ENCODE data around the gene CPT1B.

Gene CPT1B

DNA sequence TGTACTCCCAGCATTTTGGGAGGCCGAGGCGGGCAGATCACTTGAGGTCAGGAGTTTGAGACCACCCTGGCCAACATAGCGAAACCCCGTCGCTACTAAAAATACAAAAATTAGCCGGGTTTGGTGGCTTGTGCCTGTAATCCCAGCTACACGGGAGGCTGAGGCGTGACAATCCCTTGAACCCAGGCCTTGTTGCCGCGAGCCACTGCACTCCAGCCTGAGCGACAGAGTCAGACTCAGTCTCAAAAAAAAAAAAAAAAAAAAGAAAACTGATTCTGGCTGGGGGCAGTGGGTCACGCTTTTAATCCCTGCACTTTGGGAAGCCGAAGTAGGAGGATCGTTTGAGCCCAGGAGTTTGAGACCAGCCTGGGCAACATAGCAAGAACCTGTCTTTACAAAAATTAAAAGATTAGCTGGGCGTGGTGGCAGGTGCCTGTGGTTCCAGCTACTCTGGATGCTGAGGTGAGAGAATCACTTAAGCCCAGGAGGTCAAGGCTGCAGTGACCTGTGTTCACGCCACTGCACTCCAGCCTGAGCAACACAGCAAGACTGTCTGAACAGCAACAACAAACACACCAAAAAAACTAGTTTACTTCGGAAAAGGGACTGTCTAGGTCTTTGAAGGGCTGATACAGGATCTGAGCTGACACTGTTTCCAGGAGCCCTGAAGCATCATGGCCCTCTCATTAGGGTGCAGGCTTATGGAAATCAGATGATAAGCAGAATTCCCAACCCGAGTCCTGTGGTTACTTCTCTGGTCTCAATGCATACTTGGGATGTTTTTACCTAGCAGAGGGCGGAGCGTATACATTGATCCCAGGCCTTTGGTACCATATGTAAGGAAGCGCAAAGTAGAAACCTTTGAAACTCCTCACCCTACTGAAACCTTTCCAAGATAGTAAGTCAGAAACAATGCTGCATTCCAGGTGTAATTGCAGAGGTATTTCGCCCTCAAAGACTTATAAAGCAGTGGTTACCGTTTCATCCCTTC lies 6.2 kb upstream of the CPT1B start:
- DNase-seq: no peak

DNA sequence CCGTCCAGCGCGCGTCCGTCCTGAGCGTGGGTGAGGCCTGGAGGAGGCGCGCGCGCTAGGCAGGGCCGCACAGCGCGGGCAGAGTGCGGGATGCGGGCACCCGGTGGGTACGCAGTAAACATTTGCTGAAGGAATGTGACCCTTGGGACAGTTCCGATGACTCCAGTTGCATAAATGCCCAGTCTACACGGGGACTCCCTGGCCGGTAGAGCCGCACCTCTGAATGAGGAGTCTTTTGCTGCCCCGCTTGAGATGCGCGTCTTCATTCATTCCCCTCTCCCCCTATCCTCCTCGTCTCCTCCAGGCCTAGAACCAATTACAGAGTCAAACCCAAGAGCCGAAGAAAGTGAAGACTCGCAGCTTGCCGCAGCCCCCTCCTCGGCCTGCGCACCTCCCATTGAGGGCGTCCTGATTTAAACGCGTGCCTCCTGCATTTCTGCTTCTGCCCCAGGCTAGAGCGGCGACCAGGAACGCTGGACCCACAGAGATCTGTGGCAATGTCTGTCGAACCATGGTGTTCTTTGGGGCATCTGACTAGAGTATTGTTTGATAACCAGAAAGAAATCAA lies 5.2 kb upstream of the CPT1B start:
- DNase-seq: no peak

DNA sequence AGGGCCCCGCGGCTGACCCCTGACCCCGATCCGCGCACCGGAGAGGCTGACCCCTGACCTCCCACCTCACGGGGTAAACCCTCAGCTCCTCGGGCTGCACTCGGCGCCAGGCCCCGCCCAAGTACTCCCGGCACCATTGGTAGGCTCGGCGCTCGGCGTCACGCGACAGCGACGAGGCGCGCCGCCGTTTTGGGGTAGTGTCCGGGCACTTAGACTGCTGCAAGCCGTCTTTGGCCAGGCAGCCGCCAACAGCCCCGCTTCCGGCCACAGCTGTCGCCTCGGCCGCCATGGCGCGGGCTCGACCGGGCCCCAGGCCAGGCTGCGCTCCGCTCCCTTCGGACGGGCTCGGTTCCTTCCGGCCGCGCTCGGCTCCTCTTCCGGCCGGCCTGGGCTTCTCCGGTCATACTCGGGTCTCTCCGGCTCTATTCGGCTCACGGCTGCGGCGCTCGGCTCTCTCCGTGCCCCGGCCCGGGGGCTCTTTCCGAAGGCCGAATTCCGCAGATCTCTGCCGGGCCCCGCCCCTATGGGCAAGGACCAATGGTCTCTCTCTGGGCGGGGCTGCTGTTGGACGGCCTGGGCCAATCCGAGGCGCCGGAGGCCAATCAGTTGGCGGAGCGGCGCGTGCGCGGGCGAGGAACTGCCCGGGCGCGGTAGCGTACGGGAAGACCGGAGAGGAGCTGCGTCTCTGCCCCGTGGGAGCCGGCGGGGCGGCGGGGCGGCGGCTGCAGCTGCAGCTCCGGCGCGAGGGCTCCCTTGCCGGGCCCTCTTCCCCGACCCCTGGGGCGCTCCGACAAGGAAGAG lies 4.5 kb upstream of the CPT1B start, which contains the start of gene CHKB:
CHKB (minus strand) TSS at position 357 of the 801 bp plus-strand sequence; CDS start at position 289, 68 bp downstream.
- DNase-seq: peak; percentile 99

DNA sequence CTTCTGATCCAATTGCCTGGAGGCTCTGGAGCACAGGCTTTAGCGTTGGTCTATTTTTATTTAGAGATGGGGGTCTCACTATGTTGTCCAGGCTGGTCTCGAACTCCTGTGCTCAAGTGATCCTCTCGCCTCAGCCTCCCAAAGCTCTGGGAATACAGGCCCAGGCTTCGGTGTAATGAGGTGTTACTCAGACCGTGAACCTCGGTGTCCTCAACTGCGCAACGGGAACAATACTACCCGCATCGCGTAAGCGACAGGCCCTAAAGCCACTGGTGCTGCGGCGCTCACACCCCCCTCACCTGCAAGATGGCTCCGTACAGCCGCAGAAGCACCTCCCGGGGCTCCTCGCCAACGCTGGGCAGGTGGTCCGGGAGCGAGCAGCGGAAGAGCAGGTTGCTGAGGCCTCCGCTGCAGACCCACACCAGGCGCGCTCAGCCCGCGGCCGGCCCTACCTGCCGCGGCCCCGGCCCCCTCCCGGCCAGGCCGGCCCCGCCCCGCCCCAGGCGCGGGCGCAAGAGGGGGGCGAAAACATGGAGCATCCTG lies 3.8 kb upstream of the CPT1B start:
- DNase-seq: peak; percentile 42

DNA sequence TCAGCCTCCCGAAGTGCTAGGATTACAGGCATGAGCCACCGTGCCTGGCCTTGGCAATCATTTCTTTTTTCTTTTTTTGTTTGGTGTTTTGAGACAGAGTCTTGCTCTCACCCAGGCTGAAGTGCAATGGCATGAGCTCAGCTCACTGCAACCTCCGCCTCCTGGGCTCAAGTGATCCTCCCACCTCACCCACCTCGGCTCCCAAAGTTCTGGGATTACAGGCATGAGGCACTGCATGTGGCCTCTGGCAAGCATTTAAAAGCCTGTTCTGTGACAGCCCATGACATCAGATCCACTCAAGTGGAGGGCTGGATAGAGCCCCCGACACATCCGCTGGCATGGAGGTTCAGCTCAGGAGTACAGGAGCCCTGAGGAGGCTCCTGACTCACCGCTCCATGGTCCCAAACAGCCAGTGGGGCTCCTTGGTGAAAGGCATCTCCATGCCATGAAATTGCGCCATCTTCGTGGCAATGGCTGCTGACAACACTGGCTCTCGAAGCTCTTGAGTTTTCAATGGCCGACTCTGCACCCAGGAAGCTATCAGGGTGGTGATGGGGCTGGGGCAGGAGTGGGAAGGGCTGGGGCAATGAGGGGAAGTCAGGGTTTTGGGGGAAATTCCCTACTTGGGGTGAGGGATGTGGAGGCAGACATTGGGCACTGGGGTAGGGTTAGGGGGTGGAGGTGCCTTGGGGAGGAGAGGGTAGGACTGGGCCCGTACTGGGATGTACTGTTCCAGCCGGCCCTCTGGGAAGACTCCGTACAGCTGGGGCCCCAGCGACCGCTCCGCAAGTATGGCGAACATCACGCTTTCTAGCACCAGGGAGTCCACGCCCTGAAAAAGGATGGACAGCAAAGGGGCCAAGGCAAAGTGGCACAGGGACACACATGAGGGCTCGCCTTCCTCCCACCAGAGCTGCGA lies 3.1 kb upstream of the CPT1B start:
- no peak for DNase-seq

DNA sequence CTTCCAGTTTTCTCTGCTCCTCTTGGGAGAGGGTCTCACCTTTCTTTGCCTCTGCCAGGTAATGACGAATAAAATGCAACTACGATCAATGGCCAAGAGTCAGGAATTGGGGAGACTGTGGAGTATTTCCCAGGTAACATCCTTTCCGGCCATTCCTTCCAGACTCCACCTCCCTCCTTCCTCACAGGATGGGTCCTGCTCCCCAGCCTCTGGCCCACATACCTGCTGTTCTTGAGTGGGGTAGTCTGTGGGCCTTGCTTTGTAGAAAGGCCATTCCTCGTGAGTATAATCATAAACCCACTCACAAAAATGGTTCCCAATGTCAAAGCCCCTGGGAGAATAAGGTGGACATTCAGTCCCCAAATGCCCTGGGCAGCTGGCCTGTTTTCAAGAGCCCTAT lies 1.5 kb upstream of the CPT1B start:
- DNase-seq: no peak

DNA sequence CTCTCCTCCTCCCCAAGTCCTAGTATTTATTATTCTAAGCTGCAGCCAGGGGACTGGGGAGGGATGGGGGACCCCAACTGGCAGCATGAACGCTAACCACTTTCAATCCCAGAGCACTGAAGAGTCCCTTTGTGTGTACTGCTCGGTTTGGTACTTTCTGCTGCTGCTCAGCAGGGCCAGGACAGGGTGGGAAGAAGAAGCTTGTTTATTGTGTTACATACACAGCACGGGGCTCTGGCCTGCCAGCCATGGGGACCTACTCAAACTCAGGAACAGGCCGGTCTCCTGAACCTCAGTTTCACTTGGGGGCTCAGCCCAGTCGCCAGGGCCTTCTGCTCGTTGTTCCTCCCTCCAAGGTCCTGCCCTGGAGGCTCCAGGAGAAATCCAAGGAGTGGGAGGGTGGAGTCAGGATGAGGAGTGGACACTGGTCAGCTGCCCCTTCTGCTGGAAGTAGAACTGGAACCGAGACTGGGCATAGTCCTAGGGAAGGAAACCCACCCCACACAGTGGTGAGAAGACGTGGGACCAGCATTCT lies 616 bp upstream of the CPT1B start:
- DNase-seq: no peak

DNA sequence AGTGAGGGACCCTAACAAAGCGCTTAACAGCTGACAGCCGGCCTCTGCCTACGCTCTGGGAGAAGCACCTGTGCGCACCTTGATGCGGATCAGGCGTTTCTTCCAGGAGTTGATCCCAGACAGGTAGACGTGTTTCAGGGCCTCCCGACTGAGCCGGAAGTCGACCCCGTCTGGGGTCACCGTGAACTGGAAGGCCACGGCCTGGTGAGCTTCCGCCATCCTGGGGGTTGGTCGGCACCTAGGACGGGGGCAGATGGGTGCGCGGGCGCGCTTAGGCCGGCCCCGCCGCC lies 585 bp downstream of the CPT1B start:
- DNase-seq: no peak

DNA sequence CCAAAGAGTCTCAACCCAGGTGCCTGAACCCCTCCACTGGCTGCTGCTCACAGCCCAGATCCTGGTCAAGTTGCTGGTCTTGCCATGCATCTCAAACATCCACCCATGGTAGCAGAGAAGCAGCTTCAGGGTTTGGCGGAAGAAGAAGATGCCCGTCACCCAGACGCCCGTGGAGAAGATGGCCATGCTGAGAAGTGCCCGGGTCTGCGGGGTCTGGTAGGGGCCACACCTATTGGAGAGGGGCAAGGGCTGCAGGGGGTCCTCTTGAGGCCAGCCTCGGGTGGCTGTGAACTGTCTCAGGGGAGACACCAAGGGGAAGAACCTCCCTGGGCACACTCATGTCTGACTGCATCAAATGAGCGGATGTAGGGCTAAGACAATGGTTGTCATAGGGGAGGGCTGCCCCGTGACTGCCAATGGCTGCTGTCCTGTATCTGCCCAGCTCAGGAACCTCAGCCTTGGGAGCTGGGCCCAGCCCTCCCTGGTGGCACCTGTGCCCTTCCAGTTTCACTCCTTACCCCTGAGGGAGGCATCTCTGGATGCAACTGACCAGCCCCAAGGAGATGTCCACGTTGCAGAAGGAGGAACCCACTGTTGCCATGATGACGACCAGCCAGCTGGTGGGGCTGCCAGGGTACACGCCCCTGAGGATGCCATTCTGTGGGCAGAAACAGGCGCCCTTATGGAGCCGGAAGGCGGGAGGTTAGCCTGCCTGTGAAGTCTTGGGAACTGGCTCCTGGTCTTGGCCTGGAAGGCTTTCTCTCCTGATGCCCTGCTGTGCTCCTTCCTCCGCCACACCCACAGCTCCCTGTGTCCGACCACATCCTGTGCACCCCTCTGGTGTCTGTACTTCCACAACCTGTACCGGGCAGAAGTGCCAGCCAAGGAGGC lies 1.2 kb downstream of the CPT1B start:
- DNase-seq: no peak

DNA sequence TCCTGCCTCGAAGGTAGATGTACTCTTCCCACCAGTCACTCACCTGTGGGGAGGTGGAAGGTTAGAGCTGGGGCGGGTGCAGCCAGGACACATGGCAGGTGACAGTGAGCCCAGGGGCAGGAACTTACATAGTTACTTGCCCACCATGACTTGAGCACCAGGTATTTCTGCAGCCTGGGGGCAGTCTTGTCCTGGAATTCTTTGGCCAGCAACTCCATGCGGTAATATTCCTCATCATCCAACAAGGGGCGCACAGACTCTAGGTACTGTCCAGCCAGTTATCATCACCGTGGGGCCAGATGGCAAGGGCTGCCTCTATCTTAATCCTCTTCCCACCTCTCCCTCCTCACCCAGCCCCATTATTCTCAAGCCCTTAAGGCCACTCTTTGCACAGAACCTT lies 2.2 kb downstream of the CPT1B start:
- DNase-seq: peak; percentile 43

DNA sequence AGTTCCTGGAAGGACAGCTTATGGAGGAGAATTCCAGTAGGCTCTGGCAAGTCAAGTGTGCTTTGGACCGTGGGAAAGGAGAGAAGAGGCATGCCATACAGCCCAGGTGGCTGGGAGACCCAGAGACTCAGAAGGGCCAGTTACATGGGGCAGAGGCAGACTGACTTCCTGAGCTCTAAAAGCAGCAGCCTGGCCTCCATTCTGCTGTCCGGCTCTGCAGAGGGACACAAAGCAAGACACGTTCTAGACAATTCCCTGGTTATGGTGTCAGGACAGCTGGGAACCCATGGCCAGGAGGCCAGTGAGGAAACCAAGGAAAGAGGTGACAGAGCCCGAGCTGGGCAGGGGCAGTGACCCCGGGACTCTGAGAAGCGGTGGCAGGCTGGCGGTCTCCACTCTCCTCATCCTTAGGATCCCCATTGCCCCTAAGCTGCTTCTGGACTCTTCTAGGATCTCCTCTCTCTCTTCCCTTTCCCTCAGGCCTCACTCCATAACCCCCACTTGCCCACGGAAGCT lies 2.7 kb downstream of the CPT1B start:
- no peak for DNase-seq

DNA sequence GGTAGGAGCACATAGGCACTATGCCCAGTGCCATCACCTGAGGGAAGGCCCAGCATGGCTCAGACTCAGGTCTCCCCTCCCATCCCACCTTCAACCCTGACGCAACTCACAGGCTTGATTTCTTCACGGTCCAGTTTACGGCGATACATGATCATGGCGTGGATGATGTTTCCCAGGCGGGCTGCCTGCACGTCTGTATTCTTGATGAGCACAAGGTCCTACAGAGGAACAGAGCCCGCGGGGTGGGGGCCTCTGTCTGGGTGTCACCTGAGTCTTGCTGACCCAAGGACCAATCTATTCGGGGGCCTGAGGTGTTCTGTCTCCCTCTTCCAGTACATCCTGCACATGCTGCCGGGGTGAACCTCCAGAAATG lies 3.9 kb downstream of the CPT1B start:
- DNase-seq: no peak

DNA sequence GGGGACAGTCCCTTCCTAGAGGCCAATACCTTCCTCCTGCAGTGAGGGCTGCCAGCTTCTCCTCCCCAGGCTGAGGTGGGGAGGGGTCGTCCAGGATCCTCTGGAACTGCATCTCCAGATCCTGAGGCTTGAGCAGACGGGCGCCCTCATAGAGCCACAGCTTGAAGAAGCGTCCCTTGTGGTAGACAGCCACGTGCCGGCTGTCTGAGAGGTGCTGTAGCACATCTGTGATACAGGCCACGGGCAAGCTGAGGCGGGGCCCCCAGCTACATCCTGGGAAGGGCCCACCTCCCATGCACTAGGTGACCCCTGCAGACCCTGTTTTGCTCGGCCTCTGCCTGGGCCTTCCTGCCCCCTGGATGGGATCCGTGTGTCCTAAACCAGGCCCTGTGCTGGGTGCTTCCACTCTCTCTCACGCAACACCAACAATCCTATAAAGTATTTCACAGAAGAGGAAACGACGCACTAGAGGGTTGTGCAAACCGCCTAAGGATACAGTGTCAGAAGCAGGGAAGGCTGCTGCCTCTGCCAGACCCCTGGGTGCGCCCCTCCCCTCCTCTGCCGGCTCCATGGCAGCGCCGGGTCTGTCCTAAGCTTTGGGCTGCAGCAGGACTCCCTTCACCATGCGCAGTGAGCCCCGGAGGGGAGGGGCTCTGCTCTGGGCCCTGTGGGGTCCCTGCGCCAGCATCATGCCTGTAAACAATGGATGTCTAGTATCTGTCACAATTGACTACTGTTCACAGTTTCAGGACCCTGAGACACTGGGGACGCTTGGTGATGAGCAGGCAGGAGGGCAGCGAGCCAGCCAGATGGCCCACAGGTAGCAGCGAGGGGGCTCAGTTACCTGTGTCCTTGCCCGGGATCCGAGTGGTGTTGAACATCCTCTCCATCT lies 4.5 kb downstream of the CPT1B start:
- no peak for DNase-seq

DNA sequence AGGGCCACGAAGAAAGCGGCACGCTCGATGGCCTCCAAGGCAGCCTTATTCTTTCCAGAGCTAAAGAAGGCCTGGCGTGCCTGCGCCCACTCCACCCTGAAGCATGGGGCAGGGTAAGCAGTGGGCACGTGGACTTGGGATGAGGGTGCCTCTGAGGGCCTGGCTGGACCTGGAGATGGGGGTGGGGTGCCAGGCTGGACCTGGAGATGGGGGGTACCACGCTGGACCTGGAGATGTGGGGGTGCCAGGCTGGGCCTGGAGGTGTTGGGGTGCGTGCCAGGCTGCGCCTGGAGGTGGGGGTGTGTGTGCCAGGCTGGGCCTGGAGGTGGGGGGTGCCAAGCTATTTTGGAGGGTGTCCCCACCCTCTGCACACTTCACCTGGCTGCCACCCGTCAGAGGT lies 5.3 kb downstream of the CPT1B start:
- no peak for DNase-seq

DNA sequence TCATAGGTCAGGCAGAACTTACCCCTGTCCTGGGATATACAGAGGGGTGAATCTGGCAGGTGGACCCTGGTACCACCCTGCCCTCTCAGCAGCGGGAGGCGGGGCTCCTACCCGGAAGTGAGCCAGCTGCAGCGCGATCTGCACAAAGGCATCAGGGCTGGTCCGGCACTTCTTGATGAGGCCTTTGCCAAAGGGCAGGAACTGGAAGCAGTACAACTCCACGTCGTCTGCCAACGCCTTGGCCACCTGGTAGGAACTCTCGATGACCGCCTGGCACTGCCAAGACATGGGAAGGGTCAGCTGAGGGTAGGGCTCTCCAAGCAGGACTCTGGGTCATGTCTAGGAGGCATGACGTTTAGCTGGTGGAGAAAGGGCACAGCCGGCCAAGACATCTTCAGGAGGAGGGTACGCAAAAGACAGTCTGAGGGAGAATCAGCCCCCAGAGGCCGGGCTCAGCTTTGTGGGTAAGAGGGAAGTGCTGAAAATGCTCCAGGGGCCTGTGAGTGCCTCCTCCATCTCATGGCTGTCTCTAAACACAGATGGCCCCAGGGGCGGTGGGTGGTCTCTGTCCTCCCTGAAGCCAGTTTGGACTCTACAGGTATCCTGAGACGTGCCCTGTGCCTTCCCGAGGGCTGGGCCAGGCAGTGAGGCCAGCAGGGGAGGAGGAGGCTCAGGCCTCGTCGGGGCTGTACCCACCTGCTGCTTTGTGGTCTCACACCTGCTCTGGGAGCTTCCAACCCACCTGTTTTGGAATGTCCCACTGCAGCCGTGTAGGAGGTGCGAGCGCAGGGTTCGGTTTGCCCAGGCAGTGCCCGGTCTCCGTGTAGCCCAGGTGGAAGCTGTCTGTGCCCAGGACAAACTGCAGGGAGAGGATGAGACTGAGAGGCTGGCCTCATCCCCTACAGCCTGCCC lies 6.7 kb downstream of the CPT1B start:
- no peak for DNase-seq

DNA sequence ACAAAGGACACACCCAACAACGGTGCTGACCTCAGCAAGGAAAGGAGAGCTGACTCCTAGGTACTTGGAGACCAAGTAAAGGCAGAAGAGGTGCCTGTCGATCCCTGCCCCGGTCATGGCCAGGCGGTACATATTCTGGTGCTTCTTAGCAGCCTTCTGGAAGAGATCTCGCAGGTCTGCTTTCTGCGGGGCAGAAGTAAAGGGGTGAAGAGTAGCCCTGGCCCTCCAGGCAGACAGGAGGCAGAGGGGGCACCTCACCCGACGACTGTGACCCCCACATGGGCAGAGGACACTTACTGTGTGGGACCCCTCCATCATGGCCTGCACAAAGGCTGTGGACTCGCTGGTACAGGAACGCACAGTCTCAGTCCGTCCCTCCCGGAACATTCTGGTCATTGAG lies 7.4 kb downstream of the CPT1B start:
- no peak for DNase-seq

DNA sequence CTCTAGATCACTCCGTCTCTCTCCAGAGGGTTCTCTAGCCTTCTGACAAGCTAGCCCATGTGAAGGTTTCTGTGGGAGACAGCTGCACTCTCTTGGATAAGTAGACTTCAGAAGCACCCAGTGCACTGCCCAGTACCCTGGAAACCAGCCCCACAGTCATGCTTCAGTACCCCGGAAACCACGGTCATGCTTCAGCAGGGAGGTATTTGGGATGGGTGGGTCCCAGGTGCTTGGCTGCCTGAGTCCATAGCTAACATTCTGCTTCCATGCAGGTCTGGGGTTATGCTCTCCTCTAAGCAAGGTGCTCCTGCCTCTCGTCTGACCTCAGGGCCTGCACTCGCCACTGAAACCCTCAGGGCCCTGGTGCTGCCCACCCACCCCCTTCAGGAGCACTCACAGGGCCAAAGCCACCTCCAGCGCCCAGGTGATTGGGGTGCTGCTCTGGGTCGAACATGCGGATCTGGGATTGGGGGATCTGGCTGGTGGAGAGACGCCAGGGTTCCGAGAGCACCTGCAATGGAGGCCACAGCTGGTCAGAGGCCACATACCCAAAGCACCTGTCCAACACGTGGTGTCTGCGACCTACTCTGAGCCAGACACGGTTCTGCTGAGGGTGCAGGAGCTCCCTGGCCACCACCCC lies 8.2 kb downstream of the CPT1B start:
- no peak for DNase-seq

DNA sequence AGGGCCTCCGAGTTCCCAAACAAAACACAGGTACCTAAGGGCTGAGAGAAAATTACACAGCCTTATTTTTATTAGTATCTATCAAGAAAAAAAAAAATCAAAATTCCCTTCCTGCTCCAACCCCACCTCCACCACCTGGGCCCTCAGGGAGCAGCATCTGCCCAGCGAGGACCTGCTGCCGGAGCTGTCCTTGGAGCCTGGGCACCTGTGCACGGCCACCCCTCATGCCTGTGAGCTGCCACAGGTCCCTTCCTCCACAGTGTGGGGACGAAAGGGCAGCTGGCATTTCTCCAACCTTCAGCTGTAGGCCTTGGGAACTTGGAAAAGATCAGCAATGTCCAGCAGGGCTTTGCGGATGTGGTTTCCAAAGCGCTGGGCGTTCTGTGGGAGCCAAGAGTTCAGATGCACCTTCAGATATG lies 9.2 kb downstream of the CPT1B start:
- DNase-seq: no peak

All from retina (tissue), 1 donor.